ENCODE measurements around the gene FGD5. TPM values are rescaled to one million over a fixed set of nuclear protein-coding genes. Genes with fewer than 3 reads are reported as not detected.

The FGD5 gene
- total and polyA plus RNA-seq, 9 of the 15 experiments (the other 6 are each of a cell fraction or from before 2014, with no cell fraction given), result 0.18 TPM; not detected in 8

DNA sequence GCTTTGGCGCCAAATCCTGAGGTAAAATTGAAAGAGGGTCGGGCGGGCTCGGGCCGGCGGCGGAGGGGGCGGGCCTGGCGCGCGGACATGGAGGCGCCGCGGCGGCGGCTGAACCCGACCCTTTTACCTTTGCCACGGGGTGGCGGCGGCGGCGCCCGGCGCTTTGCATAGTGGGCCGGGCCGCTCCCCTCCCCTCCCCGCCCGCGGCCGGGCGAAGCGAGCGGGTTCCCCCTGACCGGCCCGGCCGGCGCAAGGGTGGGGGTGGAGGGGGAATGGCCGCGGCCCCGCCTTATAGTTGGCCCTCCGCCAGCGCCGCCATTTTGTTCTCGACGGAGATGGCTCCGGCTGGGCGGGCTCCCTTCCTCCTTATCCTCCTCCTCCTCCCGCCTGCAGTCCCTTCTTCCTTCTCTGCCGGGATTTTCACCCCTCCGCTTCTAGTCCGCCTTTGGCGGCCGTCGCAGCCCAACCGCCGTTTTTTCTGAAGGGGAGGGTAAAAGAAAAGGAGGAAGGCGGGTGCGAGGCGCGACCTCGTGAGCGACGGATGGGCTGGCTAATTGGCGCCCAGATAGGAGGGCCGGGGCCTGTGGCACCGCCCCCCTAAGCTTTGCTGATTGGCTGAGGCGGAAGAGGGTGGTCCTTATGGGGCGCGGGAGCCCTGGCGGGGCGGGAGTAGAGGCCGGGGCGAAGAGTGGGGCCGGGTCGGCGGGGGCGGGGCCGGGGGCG, 129.3 kb downstream of the FGD5 start (continued):
- TF ChIP-seq EP300 (IDR thresholded peaks at IDR 0.05; ENCODE audit: low read length) (peak; percentile 54), KLF6 (CRISPR knock-in tag; IDR thresholded peaks at IDR 0.05; ENCODE audit: borderline replicate concordance) (peak; percentile 92), LCOR (CRISPR knock-in tag; IDR thresholded peaks at IDR 0.05) (peak; percentile 61; the same call in 1 of the 2 replicates), RBFOX2 (IDR thresholded peaks at IDR 0.05; ENCODE audit: low read depth, low read length) (peak; percentile 81), E2F1 (CRISPR knock-in tag; IDR thresholded peaks at IDR 0.05) (peak; percentile 53; the same call in 1 of the 2 replicates), NFRKB (IDR thresholded peaks at IDR 0.05; ENCODE audit: low read depth) (peak; percentile 90), FOS (IDR thresholded peaks at IDR 0.05; ENCODE audit: extremely low read depth, insufficient read length) (peak; percentile 92), ZNF232 (CRISPR knock-in tag; IDR thresholded peaks at IDR 0.05) (no peak), TRIM25 (IDR thresholded peaks at IDR 0.05; ENCODE audit: borderline replicate concordance) (peak; percentile 81; the same call in 1 of the 2 replicates), SAP30 (IDR thresholded peaks at IDR 0.05; ENCODE audit: borderline replicate concordance, insufficient read depth, low read depth, low read length, poor library complexity, severe bottlenecking) (peak; percentile 26), BRD9 (IDR thresholded peaks at IDR 0.05; ENCODE audit: low read depth, partially characterized antibody) (no peak)
- TF ChIP-seq, protein P1, sequence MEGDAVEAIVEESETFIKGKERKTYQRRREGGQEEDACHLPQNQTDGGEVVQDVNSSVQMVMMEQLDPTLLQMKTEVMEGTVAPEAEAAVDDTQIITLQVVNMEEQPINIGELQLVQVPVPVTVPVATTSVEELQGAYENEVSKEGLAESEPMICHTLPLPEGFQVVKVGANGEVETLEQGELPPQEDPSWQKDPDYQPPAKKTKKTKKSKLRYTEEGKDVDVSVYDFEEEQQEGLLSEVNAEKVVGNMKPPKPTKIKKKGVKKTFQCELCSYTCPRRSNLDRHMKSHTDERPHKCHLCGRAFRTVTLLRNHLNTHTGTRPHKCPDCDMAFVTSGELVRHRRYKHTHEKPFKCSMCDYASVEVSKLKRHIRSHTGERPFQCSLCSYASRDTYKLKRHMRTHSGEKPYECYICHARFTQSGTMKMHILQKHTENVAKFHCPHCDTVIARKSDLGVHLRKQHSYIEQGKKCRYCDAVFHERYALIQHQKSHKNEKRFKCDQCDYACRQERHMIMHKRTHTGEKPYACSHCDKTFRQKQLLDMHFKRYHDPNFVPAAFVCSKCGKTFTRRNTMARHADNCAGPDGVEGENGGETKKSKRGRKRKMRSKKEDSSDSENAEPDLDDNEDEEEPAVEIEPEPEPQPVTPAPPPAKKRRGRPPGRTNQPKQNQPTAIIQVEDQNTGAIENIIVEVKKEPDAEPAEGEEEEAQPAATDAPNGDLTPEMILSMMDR (IDR thresholded peaks at IDR 0.05 in 2 of 3, conservative IDR thresholded peaks at IDR 0.05 in 1 of 3; ENCODE audit: insufficient read depth in 2 of 3, low read depth in 1 of 3, low read length in 3 of 3), result no peak
- TF ChIP-seq, protein P2, sequence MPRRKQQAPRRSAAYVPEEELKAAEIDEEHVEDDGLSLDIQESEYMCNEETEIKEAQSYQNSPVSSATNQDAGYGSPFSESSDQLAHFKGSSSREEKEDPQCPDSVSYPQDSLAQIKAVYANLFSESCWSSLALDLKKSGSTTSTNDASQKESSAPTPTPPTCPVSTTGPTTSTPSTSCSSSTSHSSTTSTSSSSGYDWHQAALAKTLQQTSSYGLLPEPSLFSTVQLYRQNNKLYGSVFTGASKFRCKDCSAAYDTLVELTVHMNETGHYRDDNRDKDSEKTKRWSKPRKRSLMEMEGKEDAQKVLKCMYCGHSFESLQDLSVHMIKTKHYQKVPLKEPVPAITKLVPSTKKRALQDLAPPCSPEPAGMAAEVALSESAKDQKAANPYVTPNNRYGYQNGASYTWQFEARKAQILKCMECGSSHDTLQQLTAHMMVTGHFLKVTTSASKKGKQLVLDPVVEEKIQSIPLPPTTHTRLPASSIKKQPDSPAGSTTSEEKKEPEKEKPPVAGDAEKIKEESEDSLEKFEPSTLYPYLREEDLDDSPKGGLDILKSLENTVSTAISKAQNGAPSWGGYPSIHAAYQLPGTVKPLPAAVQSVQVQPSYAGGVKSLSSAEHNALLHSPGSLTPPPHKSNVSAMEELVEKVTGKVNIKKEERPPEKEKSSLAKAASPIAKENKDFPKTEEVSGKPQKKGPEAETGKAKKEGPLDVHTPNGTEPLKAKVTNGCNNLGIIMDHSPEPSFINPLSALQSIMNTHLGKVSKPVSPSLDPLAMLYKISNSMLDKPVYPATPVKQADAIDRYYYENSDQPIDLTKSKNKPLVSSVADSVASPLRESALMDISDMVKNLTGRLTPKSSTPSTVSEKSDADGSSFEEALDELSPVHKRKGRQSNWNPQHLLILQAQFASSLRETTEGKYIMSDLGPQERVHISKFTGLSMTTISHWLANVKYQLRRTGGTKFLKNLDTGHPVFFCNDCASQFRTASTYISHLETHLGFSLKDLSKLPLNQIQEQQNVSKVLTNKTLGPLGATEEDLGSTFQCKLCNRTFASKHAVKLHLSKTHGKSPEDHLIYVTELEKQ (CRISPR knock-in tag; IDR thresholded peaks at IDR 0.05), result no peak
- TF ChIP-seq, protein P3, sequence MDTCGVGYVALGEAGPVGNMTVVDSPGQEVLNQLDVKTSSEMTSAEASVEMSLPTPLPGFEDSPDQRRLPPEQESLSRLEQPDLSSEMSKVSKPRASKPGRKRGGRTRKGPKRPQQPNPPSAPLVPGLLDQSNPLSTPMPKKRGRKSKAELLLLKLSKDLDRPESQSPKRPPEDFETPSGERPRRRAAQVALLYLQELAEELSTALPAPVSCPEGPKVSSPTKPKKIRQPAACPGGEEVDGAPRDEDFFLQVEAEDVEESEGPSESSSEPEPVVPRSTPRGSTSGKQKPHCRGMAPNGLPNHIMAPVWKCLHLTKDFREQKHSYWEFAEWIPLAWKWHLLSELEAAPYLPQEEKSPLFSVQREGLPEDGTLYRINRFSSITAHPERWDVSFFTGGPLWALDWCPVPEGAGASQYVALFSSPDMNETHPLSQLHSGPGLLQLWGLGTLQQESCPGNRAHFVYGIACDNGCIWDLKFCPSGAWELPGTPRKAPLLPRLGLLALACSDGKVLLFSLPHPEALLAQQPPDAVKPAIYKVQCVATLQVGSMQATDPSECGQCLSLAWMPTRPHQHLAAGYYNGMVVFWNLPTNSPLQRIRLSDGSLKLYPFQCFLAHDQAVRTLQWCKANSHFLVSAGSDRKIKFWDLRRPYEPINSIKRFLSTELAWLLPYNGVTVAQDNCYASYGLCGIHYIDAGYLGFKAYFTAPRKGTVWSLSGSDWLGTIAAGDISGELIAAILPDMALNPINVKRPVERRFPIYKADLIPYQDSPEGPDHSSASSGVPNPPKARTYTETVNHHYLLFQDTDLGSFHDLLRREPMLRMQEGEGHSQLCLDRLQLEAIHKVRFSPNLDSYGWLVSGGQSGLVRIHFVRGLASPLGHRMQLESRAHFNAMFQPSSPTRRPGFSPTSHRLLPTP (IDR thresholded peaks at IDR 0.05; ENCODE audit: borderline replicate concordance, extremely low read depth, insufficient read length), result no peak

All from K562 (cell line).